Measurements from ENCODE around the gene MIPOL1. TPM values are rescaled to one million over a fixed set of nuclear protein-coding genes. Genes with fewer than 3 reads are reported as not detected.
"Not testable (repeated sequence)": the region's sequence is repeated elsewhere in the genome, so short reads cannot be mapped to it uniquely, and the experiment has no call there.

MIPOL1 gene
- polyA plus RNA-seq, 1 donor: 4.9 TPM

DNA sequence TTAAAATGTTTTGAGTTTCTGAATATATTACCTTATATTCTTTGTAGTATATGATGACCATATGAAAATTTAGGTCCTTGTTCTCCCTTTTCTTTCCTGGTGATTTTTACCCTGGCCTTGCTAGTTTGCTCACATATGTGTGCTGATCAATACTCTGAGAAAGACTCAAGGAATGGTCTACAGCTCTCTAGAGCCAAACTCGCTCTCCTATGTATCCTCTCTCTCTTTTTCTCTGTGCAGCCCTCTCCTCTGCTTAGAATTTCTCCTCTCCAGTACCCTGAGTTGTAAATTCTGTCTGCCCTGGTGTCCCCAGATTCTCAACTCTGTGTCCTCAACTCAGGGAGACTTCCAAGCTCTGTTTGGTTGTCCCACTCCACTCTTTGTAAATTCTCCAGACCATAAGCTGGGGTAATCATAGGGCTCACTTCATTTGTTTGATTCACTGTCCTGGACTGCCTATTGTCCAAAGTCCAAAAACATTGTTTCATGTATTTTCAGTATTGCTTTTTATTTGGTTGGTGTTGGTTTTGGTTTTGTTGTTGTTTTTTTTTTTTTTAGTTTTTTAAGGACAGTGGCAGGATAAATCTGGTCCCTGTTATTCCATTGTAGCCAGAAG is 356.3 kb downstream of the MIPOL1 start:
- DNase-seq: no peak

DNA sequence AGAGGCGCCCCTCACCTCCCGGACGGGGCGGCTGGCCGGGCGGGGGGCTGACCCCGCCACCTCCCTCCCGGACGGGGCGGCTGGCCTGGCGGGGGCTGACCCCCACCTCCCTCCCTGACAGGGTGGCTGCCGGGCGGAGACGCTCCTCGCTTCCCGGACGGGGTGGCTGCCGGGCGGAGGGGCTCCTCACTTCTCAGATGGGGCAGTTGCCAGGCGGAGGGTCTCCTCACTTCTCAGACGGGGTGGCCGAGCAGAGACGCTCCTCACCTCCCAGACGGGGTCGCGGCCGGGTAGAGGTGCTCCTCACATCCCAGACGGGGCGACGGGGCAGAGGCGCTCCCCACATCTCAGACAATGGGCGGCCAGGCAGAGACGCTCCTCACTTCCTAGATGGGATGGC is 357.9 kb downstream of the MIPOL1 start:
- not testable (repeated sequence) for DNase-seq

DNA sequence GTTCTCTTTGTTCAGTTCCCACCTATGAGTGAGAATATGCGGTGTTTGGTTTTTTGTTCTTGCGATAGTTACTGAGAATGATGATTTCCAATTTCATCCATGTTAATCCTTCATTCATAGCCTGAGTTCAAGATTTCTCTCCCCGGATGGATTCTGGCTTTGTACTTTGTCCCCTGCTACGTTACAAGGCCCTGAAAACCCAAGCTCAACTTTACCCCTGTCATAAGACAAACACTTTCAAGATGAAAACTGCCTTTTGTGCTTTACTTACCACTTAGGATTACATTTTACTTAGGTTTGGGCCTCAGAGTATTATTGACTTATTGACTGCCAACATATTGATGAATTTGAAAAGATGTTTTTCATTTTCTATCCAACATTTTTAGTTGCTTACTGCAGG is 361.0 kb downstream of the MIPOL1 start:
- no peak for DNase-seq

DNA sequence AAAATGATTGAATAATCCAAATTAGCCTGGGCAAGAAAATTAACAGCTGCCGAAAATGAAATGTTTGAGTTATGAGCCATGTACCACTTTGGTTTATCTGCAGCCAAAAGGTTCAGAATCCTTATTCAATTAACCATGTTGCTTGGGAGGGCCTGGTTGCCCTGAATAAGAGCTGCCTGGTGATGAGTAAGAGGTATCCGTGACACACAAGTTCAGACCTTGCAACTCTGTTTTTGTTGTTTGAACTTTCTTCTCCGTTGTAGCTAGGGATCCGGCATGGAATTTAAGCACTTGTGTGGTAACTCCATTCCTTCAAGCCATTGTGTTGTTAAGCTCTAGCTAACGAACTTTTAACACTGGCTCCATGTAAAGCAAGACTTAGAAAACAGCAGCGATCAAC is 361.6 kb downstream of the MIPOL1 start:
- DNase-seq: no peak

DNA sequence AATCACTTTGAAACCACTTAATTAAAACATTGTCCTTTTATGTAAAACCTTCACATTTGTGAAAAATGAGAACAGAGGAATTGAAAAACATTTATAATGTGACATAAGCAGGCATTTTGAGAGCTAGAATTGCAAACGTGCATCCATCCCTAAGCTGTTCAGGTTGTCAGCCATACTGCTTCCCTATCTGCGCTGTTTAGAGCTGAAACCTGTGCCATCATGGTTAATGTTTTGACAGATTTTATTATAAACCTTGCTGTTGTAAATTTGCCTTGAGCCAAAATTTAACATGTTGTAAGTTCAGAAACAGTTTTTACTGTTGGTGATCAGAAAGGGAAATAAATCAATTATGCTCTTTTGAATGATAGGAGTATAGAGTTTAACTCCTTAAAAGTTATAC is 365.5 kb downstream of the MIPOL1 start:
- DNase-seq: no peak

DNA sequence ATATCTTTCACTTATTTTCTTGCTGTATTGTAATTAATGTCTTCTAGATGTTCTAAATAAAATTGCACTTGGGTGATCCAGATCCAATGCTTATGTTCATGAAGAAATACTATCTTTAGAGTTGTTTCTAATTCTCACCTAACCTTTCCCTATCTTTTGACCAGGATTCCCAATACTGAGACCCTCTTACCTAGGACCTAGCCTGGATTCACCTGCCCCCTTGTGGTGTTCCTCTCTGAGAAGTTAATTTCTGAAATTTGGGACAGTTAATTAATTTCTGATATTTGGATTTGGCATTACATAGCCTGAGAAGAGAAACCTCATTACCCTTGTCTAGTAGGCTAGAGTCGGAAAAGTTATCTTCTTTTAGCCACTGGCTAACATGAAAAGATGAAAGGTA is 367.8 kb downstream of the MIPOL1 start:
- DNase-seq: no peak

DNA sequence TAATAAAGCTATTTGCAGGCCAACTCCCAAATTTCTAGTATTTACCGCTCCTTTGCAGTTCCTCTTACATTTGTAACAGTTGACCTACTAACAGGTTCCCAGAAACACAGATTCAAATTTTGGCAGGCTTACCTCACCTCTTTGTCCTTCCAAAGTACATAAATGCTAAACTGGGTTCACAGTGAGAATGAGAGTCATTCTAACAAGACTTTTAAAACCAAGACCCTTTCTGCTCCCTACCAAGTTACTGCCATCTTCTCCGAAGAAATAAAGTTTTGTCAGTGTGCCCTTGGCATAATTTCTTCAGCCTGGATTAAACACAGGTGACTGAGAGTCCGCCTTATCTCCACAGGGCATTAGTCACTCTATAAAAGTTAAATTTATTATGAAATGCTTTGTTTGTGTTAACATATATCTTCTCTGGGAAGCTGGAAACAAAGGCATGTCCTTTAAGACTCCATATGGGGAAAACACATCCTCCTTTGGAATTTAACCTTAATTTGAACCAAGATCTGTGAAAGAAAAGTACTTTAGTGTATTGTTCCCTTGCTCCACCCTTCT is 369.2 kb downstream of the MIPOL1 start:
- no peak for DNase-seq

DNA sequence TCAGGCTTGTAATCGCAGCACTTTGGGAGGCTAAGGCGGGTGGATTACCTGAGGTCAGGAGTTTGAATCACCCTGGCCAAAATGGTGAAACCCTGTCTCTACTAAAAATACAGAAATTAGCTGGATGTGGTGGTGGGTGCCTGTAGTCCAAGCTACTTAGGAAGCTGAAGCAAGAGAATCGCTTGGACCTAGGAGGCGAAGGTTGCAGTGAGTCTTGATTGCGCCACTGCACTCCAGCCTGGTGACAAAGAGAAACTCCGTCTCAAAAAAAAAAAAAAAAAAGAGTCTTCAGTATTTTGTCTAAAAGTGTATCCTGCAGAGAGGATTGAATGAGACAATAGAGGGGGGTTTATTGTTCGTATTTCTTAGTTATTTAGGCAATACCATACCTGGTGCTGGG is 372.0 kb downstream of the MIPOL1 start:
- no peak for DNase-seq

DNA sequence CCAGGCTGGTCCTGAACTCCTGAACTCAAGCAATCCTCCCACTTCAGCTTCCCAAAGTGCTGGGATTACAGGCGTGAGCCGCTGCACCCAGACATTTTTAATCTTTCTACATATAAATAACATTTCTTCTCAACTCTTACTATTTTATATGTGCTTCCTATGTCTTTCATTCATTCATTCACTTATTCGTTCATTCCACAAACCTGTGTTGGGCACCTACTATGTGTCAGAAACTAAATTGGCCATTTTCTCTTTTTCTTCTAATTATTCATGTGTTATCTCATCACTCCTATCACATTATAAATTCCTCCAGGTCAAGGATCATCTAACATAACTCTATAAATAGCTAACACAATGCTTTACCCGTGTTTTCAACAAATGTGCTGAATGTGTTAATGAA is 373.7 kb downstream of the MIPOL1 start:
- DNase-seq: no peak

DNA sequence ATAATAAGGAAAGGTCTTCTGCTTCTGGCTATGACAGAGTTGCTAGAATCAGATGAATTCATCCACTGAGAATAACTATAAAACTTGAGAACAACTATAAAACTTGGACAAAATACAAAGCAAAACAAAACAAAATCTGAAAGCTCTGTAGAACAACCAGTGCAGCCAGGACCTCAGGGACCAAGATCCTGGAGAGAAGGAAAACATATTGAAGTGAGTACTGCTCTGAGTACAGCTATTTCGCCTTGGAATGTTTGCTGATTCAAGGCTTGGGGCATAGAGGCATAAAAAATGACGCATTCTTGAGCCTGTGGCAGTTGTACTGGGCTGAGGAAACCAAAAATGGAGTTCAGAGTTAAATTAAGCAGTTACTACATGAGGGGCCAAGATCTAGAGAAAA is 375.6 kb downstream of the MIPOL1 start:
- DNase-seq: no peak

DNA sequence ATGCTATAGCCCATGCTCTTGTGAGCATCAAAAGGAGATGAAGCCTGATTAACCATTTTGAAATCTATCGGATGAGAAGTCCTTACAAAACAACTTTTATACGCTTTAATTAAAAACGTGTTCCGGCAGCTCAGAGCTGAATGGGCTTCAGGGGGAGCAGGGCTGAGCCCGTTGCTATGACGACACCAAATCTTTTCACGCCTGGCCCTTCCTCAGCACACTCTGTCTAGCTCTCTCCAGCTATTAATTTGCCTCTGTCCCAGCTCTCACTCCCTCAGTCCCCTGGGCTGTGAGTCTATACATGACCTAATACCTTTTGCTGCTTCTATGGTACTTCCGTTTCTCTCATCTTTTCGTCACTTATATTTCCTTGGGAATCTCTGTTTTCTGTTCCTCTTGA is 381.5 kb downstream of the MIPOL1 start:
- no peak for DNase-seq

DNA sequence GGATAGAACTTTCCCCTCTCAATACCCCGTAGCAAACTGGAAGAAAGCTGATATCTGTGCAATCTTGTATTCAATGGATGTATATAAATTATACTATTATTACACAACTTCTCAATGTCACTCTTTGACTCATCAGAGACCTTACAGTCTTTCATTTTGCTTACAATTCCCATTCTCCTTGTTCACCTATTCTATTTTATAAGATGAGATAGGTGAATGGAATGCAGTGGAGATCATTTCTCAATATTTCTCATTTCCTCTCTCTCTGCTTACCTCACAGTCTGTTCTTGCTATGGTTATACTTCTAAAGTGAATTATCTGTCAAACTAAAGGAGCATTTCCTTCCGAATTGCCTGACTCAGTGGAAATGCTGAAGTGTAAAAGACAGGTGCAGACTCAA is 382.4 kb downstream of the MIPOL1 start:
- DNase-seq: no peak

DNA sequence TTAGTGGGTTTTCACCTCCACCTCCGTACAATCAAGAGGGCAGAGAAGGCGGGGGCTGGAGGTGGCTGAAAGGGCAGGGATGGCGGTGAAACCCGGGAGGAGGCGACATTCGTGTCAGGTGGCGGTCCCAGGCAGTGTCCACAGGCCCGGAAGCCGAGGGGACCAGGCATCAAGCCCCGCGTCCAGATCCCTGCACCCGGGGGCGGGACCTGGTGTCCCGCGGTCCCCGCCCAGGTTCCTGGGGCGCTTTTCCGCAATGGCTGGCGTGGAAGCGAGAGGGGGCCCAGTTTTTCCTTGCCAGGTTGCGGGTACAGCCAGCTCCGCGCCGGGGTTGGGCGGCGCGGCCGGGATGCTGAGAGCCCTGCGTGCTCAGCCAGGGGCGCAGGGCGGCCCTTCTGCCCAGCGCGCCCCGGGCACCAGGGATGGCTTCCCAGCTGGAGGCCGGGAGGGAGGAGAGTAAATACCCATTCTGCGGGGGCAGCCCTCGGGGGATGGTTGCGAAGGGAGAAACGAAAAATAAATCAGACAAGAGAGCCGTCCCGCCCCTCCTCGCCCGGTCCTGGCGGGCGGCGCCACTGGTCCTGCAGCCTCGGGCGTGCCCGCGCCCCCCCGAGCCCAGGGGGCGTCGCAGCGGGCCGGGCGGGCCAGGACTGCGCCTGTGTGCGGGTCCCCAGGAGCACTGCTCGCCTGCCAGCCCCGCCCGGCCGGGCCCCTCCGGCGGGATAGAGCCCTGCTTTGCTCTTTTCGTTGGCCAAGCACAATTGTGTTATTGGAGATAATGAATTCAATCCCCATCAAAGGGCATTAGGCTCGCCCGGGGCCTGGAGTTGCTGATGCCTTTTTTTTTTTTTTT is 385.8 kb downstream of the MIPOL1 start:
- DNase-seq: no peak

DNA sequence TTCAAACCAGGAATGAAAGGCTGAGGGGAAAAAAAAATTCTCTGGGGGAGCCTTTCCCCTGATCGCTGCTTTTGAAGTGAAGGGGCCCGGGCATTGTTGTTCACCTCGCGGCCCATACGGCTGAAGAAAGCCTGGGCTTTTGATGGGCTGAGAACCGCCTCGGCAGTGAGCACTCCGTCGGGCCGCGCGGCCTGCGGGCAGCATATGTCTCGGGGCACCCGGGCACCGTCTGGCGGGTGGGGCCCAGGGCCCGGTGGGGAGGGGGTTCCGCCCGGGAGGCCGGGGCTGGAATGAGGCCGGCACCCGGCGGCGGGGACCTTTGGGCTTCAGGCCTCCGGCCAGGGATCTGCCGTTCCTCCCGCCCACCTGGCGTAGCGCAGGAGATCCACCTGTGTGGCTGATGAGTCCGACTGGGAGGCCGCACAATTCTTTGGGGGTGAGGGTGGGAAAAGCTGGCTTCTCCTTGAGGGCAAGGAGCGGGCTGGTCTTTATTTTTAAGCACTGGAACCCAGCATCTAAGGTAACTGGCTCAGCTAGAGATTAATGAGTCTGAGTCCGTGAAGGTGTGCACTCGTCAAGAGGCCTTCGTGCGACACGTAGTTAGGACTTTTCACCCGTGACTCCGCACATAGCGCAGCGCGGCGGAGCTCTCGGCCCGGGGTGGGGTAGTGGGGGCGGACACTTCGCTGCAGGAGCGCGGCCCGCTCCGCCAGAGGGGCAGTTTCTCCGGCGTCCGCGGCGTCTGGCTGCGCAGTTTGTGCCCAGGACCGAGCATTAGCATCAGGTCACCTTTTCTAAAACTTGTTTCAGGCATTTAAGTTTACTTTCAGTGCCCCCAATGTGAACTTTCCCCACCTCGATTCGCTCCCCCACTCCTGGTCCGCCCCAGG is 386.7 kb downstream of the MIPOL1 start:
- no peak for DNase-seq

DNA sequence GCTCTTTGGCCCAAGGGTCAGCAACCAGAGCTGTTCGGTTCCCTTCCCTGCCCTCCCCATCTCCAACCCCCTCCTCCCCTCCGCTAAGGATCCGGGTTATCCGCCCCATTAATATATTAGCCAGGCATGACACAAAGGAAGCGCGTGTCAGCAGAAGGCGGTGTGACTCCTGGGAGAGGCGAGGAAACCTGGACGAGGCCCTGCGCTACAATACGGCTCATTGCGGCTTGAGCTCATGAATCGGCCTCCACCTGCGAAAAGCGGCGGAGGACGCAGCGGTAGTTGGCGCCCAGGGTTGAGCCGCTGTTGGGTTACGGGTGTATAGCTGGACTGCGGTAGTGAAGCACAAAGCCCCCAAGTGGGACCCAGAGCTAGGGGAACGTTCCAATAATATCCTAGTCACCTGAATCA is 387.4 kb downstream of the MIPOL1 start:
- DNase-seq: no peak

DNA sequence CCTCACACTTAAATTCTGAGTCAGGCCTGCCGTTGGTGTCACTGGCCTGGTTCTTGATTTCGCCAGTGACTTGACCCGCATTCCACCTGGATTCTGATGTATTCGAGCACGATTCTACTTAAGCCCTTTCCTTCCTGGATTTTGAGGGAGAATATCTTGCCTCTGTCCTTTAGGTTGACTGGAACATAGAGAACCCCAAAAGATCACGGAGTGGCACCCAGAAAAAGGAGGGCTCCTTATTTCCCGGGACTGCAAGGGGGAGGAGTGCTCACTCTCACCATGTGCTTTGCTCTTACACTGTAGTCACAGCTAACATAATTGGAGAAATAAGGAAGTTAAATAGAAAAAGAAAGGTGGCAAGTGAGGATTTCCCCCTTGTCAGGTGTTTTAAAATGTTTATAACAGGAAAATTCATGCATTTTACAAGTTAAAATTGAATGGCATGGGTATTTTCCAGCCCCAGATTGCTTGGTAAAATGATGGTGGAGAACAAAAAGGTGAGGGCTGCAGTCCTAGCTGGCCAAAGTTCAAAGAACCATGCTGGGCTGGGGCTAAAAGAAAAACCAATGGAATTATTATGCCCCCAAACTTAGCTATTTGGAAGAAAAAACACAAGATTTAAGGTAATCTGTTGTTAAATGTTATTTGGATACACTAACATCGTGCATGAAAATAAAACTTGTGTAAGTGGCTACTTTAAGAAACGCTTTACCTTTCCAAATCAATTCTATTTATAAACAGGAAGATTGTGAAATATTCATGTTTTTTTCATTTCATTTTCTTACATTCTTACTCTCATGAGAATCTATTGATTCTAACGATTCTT is 388.4 kb downstream of the MIPOL1 start:
- DNase-seq: no peak

DNA sequence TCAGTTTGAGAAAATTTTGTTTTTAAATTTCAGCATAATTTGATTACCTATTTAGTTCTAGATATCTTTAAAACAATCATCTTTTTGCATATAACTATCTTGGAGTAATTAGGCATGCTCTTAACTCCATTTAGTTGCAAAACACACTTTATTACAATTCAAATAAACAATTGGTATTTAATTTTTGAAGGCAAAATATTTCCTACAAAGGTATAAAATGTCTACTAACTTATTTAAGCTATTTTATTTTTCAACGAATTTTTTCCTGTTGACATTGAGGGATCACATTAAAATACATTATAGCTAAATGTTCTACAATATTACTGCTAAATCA is 389.0 kb downstream of the MIPOL1 start:
- DNase-seq: no peak

DNA sequence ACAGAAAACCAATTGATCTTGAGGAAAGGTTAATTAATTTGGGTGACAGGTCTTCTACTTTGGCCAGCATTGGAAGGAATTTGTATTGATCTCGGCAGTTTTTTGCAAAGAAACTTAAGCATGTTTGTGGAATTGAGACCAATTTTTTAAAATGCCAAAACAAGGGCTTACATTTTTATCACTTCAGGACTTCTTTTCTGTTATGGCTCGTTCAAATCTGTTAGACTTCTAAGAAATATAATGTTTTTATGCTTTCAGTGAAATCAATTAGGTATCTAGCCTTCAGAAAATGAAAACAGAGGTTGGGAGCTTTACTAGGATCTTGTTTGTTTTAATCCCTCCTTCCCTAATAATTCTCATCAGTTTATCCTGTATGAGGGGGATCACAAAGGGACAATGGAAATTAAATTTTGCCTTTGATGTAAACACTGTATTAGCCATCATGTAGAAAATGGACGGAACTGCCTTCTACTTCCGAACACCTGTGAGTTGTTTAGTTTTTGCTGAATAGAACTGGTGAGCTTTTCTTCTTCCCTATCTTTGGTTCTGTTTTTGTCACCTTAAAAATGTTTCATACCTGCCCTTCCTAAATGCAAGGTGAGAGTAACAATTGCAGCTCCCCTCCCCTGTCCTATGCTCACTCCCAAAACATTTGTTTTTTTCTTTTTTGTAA is 389.5 kb downstream of the MIPOL1 start:
- DNase-seq: no peak

DNA sequence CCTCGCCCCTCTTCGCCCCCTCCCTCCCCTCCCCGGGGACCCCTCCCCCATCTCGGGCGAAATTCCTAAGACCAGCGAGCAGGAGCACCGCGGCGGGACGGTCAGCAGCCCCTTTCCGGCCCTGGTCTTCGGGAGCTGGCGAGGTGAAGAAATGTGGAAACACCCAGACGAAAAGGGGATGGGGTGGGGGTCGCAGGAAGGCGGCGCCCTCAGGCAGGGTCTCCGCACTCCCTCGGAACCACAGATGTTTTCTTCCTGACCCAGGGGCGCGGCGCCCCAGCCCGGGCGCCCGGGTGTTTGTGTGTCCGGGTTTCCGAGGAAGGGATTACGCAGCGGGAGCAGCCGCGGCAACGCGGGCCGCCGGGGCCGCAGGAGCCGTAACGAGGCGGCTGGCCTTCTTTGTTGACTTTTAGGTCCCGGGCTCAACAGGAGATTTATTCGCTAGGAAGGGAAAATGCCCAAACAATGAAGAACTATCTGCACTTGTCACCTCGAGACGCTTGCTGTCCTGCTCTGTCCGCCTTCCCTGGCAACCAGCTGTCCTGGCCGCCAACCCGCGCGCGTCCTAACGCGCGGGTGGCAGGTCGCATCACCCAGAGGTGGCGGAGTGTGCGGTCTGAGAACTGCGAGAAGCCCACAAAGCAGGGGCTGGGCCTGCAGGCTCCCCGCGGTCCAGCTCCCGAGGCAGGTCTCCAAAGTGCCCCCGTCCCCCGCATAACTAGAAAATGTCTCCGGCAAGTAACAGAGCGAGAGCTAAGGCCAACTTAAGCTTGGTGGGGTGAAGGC is 390.3 kb downstream of the MIPOL1 start:
- DNase-seq: no peak

DNA sequence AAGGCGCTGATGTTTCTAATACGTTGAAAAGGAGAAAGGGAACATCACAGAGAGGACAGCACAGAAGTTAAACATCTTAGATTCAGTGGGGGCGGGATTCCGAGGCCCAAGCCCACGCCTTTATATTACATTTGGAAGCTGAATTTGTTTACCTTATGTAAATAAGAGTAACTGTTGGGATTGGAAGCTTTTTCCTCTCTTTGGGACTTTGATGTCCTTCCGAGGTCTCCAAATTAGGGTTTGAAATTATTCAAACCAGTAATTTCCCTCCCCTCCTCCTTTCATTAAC is 390.9 kb downstream of the MIPOL1 start:
- no peak for DNase-seq
